OCI-LY7 (cell line): Measurements from ENCODE around the gene PTBP3.

ENCODE experiments used
- CTCF ChIP-seq: fragments of 200-600 bp; sonication (generic); conservative IDR thresholded peaks from 2 replicates; pipeline ENCODE4 v1.5.1; 2014; ENCODE audit warnings: mild to moderate bottlenecking, antibody characterized with exemption, low read length, moderate library complexity, mixed read lengths
- EZH2phosphoT487 ChIP-seq: fragments of 200-600 bp; sonication (generic); IDR thresholded peaks from 2 replicates; pipeline ENCODE4 v1.6.1; 2018; ENCODE audit warnings: low read depth, borderline replicate concordance, mild to moderate bottlenecking, mixed run types, antibody characterized with exemption, low read length, moderate library complexity, mixed read lengths

GRCh38 chr9:112203536-112203935, 129.9 kb downstream of the PTBP3 start:
- TF ChIP-seq CTCF, result no peak
- TF ChIP-seq EZH2phosphoT487, result no peak
